GM21528 (cell line): ENCODE data around the gene BCAS1.

Experiments
- ATAC-seq: cut with Tn5 transposase; IDR thresholded peaks from one replicate; pipeline ENCODE4 v1.9.1; 2021; ENCODE audit warnings: mild to moderate bottlenecking, moderate library complexity; ENCODE audit not compliant: unreplicated experiment, low FRiP score

Gene BCAS1

DNA sequence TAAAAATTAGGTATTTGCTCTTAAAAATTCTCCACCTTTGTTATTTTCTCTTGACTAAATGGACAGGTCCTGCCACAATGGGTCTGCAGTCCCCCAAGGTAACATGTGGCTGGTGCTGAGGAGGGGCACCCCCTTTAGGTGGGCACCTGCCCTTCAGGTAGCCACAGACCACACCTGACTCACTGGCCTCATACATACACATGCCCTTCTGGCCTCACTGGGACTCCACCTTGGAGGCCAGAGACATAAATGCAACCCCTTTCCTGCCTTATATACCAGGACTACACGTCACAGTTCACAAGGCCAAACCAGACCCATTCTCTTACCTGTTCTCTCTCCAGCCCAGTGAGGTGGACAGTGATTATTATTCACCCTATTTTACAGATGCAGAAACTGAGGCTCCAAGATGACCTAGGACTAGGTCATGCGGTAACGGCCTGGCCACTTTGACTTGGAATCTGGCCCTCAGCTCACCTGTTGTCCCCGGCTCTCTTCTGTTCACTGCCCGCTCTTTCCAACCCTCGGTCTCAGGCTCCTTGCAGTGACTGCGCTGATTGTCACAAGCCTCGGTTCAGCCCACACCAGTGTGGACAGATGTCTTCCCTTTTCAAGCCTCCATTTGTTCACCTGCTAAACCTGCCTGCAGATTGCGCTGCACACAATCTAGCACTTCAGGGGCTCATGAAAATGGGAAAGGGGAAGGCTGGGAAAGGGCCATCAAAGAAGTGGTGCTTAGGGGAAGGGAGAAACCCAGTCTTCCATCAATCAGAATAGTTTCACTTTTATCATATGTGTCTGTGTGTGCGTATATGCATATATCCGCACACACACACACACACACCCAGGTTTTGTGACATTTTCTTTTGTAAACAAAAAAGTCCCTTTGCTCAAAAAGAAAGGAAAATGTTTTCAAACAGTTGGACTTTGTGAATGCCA is 121.7 kb downstream of the BCAS1 start:
- ATAC-seq: peak; percentile 39

DNA sequence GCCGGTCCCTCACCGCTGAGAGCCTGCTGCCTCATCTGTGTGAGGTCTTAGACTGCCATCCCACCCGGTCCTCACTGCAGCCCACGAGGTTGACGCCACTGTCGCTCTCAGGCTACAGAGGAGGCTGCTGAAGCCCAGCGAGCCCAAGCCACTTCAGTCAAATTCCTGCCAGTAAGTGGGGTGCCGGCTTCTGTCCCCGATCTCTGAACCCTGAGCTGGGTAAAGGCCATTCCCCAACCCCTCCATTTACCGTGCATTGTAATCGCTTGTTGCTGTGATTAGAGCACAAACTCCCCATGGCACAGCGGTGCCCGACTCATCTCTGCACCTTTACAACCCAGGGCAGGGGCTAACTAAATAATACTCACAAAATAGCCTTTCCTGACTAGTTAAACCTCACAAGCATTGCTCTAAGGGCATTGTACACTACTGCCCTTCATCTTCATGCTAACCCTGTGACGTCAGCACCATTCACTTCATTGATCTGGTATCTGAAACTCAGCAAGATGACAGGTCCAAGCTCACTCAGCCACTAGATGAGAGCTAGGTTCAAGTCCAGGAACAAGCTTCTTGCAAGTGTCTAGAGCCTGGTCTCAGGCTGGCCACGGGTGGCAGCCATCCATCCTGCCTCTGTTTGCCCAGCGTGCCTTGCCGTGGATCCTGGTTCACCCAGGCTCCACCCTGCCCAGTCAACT is 122.7 kb downstream of the BCAS1 start:
- ATAC-seq: no peak

DNA sequence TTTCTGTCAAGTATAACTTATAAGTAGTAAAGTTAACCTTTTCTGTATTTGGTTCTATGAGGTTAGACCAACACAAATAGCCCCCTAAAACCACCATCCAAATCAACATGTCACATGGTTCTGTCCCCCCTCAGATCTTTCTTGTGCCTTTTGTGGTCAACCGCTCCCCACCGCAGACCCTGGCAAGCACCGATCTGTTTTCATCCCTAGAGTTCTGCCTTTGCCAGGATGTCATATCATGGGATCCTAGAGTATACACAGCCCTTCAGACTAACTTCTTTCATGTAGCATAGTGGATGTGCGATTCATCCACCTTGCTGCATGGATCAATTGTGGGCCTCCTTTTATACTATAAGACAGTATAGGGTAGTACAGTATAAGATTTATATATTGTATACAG is 124.3 kb downstream of the BCAS1 start:
- ATAC-seq: no peak

DNA sequence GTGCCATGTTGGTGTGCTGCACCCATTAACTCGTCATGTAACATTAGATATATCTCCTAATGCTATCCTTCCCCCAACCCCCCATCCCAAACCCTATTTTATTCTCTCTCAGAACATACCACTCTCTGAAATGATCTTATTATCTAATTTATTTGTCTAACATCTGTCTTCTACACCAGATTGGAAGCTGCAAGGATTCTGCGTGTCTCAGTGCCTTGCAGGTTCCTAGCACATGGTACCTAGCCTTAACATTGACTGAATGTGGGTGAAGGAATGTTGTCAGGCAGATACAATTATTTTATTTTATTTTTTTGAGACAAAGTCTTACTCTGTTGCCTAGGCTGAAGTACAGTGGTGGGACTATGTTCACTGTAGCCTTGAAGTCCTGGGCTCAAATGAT is 124.9 kb downstream of the BCAS1 start:
- no peak for ATAC-seq

DNA sequence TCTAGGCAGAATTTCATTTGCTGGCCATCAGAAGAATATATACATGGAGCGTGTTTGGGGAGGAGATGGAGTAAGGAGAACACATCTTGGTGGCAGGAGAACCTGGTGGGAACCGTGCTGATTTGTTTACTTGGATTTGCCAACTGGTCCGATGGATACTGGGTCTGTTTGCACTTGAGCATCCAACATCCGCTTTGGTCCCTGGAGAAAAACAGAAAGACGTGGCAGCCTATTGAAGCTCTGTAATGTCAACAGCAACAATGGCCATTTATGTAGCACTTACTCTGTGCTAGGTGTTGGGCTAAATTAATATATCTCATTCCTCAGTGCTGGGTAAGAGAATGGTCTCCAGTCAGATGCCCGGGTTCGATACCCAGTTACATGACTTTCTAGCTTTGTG is 125.6 kb downstream of the BCAS1 start:
- ATAC-seq: no peak

DNA sequence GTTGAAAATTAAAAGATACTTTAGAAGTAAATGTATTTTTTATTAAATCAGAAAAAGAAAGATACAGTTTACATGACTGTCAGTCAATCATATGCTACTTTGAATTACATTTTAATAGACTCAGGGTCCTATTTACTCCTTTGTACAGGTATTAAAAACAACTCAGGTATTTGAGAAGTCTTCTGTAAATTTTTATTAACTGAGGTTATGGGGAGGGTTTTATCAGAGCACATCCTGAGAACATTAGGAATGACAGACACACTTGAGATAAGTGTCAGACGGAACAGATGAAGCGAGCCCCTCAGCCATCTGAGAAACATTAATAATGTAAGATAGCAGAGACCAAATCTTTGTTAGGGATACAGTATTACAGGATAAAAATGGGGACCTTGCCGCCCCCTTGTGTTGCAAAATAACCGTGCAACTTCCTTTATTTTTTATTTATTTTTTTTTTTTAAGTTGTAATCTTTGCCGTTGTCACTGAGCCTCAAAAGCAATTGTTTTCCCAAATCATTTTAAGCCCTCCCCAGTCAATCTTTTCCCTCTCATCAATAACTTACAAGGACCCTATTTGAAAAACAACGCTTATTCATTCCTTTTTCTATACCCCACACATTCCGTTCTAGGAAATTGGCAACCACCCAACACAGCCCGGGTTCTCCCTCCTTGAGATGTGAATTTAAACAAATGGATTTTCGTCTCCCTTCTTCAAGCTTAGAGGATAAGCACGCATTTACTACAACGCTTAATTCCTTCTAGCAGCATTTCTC is 126.7 kb downstream of the BCAS1 start:
- no peak for ATAC-seq

DNA sequence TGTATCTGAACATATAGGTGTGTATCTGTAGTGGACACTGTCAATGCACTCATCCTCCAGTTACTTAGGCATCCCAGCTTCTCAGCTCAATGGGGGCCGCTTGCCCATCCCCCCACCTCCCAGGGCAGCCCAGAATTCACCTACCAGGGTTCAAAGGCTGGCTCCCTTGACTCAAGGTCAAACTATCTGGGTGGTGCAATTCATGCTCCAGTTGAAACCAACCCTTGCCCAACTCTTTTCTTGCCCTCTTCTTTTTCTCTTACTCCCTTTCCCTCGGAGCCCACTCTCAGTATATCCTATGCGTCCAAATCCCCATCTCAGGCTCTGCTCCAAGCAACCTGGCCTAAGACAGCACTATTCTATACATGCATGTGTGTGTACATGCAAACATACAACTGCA is 127.4 kb downstream of the BCAS1 start:
- ATAC-seq: no peak

DNA sequence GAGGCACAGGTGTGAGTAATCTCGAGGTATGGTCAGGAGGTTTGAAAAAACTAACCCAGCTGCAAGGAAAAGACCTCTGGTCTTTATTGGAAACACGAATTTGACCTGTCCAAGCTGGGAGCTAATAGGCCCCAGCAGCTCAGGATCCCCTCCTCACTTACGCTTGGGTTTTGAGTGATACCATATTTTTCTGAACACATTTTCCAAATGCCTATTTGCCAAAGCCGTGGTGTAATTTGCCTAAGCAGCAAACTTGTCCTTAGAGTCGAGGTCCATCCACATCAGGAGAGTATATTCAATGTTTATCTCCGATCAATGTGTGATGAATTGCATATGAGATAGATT is 128.0 kb downstream of the BCAS1 start:
- ATAC-seq: no peak

DNA sequence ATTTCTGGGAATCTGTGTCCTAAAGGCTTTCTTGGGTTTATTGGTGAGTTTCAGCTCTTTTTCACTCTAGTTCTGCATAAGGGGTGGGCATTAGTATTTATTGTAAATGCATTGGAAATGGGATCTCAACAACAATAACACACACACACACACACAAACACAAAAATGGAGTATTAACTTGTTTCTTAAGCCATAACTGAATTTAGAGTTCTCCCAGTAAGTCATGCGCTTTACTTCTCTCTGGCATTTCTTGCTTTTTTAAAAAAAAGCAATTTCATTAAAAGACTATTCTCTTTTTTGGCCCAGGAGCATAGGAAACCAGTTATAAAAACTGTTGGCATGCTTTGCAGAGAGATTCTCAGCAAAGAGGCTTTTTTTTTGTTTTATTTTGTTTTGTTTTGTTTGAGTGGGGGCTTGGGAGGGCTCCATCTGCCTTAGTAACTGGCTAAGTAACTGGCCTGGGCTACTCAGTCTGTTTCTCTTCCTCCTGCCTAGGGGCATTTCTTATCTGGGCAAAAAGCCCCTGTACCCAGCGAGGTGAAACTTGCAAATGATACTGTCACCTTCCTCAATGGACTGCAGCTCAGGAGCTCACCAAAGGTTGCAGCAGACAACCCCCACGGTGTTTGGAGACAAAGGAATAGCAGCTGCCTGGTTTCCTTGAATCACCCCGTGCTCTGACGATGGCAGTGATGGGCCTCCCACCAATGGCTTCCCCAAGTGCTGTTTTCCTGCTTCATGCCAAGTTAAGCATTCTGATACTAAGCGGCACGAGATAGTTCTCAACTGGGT is 128.5 kb downstream of the BCAS1 start:
- no peak for ATAC-seq

DNA sequence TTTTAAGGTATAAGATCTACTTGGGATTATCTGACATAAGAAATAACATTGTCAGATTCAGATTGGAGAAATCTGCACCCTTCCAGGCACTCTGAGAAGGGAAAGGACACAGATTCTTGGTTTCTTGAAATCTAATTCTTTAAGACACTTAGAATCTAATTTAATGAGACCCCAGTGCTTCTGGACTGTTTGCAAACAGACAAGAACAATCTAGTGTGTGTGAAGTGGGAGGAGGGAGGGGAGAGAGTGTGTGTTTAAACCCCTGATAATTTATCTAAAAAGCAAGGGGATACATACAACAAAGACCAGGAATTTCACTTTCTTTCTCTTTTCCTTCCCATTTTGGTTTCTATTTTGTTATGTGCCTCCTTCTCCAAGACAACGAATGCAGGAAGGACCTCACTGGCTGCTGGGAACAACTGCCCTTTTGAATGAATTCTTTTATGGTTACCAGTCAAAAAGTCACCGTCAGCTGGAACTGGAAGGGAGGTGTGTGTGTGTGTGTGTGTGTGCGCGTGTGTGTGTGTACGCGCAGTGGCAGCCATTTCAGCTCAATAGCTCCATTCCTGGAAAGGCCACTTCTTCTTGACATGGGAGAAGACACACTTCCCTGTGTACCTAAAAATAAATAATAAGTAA is 129.4 kb downstream of the BCAS1 start:
- no peak for ATAC-seq

DNA sequence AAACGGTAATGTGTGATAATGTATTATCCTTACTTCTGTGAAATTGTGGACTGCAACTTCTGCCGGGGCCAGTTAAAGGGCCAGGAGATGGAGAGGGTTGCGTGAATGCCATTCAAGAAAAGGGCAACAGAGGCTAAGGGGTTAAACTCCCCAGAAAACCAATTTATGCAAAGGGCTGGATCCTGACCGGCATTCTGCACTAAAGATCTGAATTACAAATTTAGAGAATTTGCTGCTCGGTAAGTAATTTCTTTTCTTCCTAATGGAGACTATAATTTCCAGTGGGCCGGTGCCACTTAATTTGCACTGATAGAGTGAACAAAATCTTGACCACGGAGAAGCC is 130.1 kb downstream of the BCAS1 start:
- ATAC-seq: no peak

DNA sequence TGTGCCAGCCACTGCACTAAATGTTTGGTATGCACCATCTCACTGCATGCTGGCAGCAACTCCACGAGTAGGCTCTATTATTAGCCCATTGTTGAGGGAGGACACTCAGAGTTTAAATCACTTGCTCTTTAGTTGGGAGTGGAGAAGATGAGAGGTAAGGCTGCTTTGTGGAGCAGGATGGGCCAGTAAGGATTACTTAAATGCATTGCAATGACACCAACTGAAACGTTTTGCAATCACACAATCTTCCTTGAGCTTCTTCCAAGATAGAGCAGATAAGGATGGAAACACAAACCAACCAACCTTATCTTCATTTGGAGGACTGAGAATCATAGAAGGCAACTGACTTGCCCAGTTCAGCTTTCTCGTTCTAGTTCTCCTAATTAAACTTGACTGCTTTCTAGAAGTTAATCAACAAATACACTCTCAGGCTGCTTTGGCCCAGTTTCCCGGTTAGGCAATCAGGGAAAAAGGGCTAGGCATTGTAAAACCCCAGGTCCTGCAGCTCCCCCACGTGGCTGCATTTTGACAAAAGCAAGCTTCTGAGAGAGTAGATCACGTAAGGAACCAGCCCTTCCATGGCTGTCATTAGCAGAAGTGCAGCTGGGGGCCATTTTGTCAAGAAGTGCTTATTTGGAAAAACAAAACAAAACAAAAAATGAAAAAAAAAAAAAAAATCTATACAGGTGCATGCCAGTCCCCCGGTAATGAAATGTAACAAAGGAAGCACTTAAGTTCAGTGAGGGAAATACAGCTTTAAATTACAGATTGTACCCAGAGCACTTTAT is 130.6 kb downstream of the BCAS1 start:
- peak; percentile 79 for ATAC-seq

DNA sequence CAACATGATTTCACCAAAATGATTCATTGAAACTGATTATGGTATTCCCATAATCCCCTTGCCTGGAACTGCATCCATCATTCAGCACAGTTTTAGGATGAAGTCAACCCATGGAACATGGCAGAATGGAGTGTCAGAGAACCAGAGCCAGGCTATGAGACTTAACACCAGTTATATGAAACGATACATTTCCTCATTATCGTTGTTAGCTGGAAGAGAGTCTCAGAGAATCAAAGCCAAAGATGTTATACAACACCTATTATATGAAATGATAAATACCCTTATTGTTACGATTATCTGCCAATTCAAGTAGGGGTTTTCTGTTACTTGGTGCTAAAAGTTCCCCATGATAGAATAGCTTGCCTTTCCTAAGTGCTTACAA is 131.2 kb downstream of the BCAS1 start:
- ATAC-seq: no peak

DNA sequence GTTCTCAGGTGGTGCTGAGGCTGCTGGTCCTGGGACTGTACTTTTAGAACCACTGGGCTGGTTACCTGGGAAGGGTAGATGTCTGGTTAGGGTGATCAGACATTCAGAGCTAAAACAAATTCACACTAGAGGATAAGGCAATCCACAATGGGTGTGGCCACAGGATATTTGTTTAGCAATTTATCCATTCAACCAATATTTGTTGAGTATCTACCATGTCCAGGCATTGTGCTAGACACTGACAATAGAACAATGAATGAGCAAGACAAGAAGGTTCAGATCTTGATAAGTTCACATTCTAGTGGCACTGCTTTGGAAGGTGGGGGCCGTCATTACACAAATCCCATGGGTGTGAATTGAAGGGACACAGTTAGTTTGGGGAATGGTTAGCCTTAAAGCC is 131.7 kb downstream of the BCAS1 start:
- no peak for ATAC-seq

DNA sequence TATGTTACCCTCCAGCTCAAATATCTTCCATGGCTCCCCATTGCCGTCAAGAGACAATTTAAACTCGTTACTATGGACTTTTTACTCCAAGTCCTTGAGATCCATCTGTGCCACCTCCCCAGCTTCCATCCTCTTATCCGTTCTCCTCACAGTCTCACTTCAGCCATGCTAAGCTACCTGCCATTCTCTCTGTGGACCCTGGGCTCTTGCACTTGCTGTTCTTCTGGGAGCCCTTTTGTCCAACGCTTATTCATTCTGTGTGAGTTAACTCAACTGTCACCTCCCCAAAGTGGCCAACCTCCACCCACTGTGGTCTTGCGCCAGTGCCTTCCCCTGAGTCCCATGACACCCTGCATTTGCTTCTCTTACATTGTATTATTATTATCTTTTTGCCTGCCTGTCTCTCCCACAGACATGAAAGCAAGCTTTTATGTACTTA is 132.4 kb downstream of the BCAS1 start:
- ATAC-seq: no peak

DNA sequence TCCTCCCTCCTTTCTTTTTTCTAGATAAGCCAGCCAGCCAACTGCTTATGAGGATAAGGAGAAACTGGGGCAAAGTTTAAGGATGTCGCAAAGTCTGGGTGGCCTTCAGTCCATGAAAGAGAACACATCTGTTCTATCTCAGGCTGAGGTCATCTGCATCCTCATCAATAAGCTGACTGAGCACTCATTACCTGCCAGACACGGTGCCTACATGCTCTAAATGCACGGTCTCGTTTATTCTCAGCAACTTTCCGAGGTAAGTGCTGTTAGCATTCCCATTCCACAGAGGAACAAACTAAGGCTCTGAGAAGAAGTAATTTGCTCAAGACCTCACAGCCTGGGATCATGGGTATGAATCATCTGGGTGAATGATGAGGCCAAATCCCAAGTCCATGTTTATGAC is 133.1 kb downstream of the BCAS1 start:
- ATAC-seq: no peak

DNA sequence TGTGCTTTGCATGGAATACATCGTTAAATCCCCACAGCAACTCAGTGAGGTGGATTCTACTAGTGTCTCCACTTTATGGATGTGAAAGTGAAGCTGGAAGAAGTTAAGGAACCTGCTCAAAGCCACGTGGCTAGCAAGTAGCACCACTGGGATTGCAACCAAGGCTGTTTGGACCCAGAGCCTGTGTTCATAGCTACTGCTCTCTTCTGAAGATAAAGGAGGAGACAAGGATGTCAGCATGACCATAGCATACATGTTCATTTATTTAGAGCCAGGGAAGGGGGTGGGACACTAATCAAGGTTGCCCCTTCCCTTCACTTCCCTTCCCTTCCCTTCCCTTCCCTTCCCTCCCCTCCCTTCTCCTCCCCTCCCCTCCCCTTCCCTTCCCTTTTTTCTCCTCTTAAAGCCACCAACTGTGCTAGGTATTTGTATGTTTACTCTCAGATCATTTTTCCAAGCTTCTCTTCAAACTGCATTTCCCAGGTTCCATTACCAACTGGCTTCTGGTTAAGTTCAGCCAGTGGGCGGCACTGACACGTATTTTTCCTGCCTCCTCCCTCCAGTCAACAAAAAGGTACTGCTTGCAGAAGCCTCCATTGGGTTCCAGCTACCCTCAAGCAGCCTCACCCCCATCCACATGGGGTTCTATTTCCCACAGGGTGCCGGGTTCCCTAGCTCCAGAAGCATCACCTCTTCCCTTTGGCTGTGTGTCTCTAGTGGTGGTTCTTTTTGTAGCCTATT is 134.9 kb downstream of the BCAS1 start:
- ATAC-seq: no peak

DNA sequence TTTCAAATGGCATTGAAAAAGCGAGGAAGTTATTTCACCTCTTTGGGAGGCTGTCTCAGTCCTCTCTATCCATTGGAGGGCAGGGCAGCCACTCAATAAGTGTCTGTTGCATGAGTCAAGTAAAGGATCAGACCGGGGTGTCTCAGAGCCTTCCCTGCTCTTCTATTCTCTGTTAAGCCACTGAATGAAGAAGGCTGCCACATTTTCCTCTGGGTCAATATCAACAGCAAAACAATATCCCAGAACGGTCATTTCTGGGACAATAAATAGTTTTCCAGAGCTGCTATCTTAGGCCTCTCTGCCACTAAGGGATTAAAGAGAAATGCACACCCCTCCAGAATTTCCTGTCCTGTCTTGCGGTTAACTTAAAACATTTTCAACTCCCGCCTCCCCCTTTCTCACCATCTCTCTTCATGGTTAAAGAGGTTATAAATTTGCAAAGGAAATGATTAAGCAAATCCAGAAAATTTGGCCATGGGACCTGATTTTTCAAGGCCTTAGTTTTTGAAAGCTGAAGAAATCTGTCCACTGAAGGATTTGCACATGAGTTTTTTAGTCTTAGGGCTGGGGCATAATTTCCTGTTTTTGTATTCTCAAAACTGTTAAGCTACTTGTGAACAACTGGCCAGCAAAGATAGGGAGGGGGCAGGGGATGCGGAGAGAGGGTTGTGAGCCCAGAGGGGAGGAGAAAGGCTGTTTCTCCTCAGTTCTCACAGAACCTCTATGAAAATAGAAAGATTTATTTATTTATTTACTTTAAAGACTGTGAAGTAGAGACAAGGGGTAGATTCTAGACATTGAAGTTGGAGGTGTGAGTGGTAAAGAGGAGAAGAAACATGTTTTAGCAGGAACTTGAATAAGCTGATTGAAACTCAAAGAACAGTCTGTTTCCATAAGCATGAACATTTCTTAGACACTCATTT is 135.7 kb downstream of the BCAS1 start:
- ATAC-seq: peak; percentile 42
